ENCODE data around the gene CD27. TPM values are rescaled to one million over a fixed set of nuclear protein-coding genes. Genes with fewer than 3 reads are reported as not detected.
"Not testable (repeated sequence)": the region's sequence is repeated elsewhere in the genome, so short reads cannot be mapped to it uniquely, and the experiment has no call there.

The CD27 gene
- total RNA-seq, 1 donor from 2014 or later, result not detected

DNA sequence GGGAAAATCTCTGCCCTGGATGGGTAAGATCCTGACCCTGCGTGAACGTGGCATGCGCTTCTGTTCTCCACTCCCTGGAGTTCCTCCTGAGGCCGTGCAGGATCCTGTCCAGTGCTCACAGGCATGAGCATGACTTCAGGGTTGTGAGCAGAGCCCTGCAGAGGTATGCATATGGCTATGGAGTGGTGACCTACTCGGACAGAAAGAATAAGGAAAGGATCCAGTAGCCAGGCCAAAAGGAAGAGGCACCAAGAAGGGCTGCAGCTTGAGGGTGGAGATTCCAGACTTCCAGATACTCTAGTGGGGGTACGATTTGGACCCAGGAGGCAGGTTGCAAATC is 20.8 kb upstream of the CD27 start:
- no peaks in the 10 kb centered on the region for H3K36me3 ChIP-seq
- no peaks in the 10 kb centered on the region for H3K9me3 ChIP-seq
- peaks cover 0 to 4% of the 10 kb centered on the region in 2 donors for H3K4me1 ChIP-seq
- H3K27me3 ChIP-seq, result no peaks in the 10 kb centered on the region
- TF ChIP-seq, protein P1, sequence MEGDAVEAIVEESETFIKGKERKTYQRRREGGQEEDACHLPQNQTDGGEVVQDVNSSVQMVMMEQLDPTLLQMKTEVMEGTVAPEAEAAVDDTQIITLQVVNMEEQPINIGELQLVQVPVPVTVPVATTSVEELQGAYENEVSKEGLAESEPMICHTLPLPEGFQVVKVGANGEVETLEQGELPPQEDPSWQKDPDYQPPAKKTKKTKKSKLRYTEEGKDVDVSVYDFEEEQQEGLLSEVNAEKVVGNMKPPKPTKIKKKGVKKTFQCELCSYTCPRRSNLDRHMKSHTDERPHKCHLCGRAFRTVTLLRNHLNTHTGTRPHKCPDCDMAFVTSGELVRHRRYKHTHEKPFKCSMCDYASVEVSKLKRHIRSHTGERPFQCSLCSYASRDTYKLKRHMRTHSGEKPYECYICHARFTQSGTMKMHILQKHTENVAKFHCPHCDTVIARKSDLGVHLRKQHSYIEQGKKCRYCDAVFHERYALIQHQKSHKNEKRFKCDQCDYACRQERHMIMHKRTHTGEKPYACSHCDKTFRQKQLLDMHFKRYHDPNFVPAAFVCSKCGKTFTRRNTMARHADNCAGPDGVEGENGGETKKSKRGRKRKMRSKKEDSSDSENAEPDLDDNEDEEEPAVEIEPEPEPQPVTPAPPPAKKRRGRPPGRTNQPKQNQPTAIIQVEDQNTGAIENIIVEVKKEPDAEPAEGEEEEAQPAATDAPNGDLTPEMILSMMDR (IDR thresholded peaks at IDR 0.05), result no peak
- DNase-seq (ENCODE audit: low spot score in 2 of 2), result no peak
- no peak overlapping the region for H3K4me3 ChIP-seq
- intact Hi-C loops (cut with DNase I), result loop anchor here (2.0 to 5.0 kb wide), 2 partner anchors 29 to 128 kb away; partner anchors contain the start of gene TAPBPL
- H3K27ac ChIP-seq, result no peak overlapping the region

DNA sequence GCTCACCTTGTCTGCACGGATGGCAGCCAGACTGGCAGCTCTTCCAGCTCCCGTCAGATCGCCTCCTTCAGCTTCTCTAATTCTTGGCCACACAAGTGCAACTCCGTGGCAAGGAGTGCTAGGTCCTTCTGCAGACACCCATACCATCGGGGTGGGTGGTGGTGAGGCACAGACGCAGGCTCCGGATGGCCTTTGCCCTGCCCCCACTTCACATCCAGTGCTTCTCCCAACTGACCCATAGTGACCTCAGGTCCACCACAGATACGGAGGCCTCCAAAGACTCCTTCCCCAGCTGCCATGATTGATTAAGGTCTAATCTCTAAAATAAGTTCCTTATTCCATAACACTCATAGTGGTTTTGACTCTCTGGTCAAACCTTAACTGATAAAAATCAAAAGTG is 19.9 kb upstream of the CD27 start:
- Histone ChIP-seq H3K36me3 (no peaks in the 10 kb centered on the region), H3K4me1 (peaks cover 0 to 5% of the 10 kb centered on the region in 2 donors), H3K27ac (no peak overlapping the region), H3K9me3 (no peaks in the 10 kb centered on the region), H3K4me3 (no peak overlapping the region), H3K27me3 (no peaks in the 10 kb centered on the region)
- intact Hi-C loops (cut with DNase I), result loop anchor here (2.0 to 5.0 kb wide), 2 partner anchors 28 to 127 kb away; partner anchors contain the start of gene TAPBPL
- DNase-seq (ENCODE audit: low spot score in 2 of 2), result no peak
- TF ChIP-seq, protein P1 (IDR thresholded peaks at IDR 0.05), result no peak

DNA sequence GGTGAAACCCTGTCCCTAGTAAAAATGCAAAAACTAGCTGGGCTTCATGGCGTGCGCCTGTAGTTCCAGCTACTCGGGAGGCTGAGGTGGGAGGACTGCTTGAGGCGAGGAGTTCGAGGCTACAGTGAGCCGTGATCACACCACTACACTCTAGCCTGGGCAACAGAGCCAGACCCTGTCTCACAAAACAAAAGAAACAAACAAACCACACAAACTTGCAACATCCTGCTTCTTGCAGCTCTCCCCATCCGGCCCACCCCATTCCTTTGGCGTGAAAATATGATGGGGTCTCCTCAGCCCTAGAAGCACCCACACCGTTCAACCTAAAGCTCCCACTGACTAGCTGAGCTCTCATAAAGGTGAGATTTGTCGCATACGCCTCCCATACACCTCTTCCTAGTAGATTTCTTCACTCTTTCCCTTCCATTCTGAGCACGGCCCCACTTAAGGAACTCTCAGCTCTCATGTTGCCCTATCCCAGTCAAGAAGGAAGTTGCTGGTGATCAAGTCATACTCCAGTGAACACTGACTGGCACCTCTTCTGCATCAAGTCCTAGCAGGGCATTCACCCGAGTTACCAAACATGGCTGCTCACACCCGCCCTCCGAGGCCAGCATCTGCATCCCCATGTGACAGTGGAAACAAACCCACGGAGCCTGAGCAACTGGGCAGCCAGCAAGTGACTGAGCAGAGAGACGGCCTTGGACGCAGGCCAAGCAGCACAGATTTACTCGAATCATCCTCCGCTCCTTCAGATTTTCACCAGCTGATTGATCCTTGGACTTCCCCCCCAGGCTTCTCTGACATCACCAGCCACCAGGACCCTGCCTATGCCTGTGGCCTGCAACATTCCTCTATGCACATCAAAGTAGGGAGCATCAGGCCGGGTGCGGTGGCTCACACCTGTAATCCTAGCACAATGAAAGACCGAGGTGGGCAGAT is 18.9 kb upstream of the CD27 start:
- H3K4me1 ChIP-seq, result peaks cover 0 to 11% of the 10 kb centered on the region in 2 donors
- TF ChIP-seq, protein P1 (IDR thresholded peaks at IDR 0.05), result no peak
- H3K27me3 ChIP-seq, result no peaks in the 10 kb centered on the region
- no peak overlapping the region for H3K27ac ChIP-seq
- peak in 1 of 2 donors; percentile 40 for DNase-seq (ENCODE audit: low spot score in 2 of 2)
- H3K4me3 ChIP-seq, result no peak overlapping the region
- H3K36me3 ChIP-seq, result no peaks in the 10 kb centered on the region
- intact Hi-C loops (cut with DNase I), result loop anchor here (2.0 kb wide), 1 partner anchor 27 kb away; the partner anchor contains the start of gene TAPBPL
- no peaks in the 10 kb centered on the region for H3K9me3 ChIP-seq

DNA sequence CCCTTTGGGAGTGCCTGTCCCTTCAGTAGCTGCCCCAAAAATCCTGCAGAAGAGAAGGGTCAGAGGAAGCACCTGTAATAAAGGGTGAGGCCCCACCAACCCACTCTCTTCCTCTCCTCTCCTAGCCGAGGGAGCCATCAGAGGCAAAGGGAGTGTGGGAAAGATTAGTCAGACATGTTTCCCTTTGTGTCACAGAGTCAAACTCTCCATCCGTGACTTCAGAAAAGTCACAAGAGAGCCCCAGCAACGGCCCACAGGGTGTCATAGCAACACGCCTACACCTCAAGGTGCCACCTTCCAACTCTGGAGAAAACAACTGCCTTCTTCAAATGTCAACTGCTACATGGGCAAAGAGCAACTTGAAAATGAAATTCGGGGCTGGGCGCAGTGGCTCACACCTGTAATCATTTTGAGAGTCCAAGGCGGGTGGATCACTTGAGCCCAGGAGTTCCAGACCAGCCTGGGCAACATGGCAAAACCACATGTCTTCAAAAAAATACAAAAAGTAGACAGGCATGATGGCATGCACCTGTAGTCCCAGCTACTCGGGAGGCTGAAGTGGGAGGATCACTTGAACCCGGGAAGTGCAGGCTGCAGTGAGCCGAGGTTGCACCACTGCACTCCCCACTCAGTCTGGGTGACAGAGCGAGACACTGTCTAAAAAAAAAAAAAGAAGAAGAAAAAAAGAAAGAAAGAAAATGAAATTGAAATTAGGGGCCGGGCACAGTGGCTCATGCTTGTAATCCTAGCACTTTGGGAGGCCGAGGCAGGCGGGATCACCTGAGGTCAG is 17.7 kb upstream of the CD27 start:
- Histone ChIP-seq H3K4me1 (peaks cover 0 to 18% of the 10 kb centered on the region in 2 donors), H3K27ac (no peak overlapping the region), H3K27me3 (no peaks in the 10 kb centered on the region), H3K9me3 (no peaks in the 10 kb centered on the region), H3K36me3 (no peaks in the 10 kb centered on the region), H3K4me3 (no peak overlapping the region)
- peak in 1 of 2 donors; percentile 63 for DNase-seq (ENCODE audit: low spot score in 2 of 2)
- TF ChIP-seq, protein P1 (IDR thresholded peaks at IDR 0.05), result no peak
- intact Hi-C loops (cut with DNase I), result no loop called here

DNA sequence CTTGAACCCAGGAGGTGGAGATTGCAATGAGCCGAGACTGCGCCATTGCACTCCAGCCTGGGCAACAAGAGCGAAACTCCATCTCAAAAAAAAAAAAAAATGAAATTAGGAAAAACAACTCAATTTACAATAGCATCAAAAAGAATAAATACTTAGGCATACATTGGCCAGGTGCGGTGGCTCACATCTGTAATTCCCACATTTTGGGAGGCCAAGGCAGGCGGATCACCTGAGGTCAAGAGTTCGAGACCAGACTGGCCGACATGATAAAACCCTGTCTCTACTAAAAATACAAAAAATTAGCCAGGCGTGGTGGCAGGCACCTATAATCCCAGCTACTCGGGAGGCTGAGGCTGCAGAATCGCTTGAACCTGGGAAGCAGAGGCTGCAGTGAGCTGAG is 17.0 kb upstream of the CD27 start:
- H3K4me1 ChIP-seq, result peaks cover 0 to 18% of the 10 kb centered on the region in 2 donors
- H3K27ac ChIP-seq; H3K9me3 ChIP-seq; intact Hi-C loops (cut with DNase I); H3K27me3 ChIP-seq; H3K36me3 ChIP-seq; H3K4me3 ChIP-seq: not testable (repeated sequence)
- peak in 1 of 2 donors; percentile 24 for DNase-seq (ENCODE audit: low spot score in 2 of 2)
